GM06990 (cell line): ENCODE data around the gene SPTBN1.

Experiments used
- DNase-seq: peaks from one replicate; pipeline ENCODE4 v3.0.0-alpha.2; 2011; ENCODE audit not compliant: insufficient read length; ENCODE audit errors: extremely low read depth
- H3K27me3 ChIP-seq: replicated peaks from 2 replicates; pipeline ENCODE4 v1.6.0; 2011; ENCODE audit warnings: low read length; ENCODE audit not compliant: control insufficient read depth, insufficient read depth
- H3K36me3 ChIP-seq: 2 replicates; pipeline ENCODE4 v1.5.1; 2011; ENCODE audit warnings: low read length; ENCODE audit not compliant: control insufficient read depth, insufficient read depth
- H3K4me3 ChIP-seq: replicated peaks from 2 replicates; pipeline ENCODE4 v1.5.1; 2011; ENCODE audit warnings: low read depth, mild to moderate bottlenecking, control low read depth, low read length
- TF ChIP-seq, protein P1 (sequence below): IDR thresholded peaks from 2 replicates; pipeline ENCODE4 v1.5.1; 2011; ENCODE audit warnings: low read length, control low read depth, mild to moderate bottlenecking, inconsistent platforms; ENCODE audit not compliant: insufficient read depth, poor library complexity, severe bottlenecking

The SPTBN1 gene

DNA sequence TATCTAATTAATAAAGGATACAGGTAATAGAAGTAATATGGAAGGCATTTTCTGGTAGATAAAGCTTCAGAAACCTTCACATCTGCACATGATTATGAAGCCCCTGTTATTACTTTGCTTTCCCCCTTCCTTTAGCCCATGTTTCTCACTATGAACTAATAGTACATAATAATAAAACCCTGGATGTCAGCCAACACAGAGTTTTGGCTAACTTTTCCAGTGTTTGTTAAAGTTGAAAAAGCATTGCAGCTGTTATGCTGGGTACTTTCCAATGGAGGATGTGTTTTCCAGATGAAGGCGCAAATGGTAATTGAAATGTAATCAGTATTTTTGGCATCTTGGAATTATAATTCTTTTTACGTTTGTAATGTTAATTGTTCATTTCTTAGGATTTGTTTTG lies 43.5 kb downstream of the SPTBN1 start:
- TF ChIP-seq, protein P1, sequence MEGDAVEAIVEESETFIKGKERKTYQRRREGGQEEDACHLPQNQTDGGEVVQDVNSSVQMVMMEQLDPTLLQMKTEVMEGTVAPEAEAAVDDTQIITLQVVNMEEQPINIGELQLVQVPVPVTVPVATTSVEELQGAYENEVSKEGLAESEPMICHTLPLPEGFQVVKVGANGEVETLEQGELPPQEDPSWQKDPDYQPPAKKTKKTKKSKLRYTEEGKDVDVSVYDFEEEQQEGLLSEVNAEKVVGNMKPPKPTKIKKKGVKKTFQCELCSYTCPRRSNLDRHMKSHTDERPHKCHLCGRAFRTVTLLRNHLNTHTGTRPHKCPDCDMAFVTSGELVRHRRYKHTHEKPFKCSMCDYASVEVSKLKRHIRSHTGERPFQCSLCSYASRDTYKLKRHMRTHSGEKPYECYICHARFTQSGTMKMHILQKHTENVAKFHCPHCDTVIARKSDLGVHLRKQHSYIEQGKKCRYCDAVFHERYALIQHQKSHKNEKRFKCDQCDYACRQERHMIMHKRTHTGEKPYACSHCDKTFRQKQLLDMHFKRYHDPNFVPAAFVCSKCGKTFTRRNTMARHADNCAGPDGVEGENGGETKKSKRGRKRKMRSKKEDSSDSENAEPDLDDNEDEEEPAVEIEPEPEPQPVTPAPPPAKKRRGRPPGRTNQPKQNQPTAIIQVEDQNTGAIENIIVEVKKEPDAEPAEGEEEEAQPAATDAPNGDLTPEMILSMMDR = no peak
- DNase-seq = no peak
- Histone ChIP-seq H3K27me3 (no peaks in the 10 kb centered on the region), H3K36me3 (no peaks in the 10 kb centered on the region), H3K4me3 (no peak overlapping the region)

DNA sequence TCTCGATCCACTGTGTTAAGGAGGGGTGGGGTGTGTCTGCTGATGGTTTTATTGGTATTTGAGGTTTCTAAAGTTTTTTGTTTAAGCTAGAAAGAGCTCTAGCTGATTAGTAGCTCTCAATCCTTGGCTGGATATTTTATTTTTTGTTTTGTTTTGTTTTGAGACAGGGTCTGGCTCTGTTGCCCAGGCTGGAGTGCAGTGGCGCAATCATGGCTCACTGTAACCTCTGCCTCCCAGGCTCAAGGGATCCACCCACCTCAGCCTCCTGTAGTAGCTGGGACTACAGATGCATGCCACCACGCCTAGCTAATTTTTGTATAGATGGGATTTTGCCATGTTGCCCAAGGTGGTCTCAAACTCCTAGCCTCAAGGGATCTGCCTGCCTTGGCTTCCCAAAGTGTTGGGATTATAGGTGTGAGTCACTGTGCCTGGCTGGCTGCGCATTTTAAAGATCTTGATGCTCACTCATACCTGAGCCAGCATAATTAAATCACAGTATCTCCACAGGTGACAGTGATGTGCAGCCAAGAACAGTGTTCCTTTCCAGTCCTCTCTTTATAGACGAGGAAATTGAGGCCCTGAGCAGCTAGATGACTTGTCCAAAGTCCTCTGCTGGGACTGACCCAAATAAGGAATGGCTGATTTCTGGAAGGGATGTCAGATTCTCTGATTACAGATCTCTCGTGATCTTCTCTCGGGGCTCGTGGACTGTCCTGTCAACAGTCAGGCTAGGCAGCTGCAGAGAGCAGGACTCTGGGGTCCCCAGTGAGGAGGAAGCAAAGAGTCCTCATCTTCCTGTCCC lies 44.5 kb downstream of the SPTBN1 start:
- TF ChIP-seq, protein P1 = no peak
- no peak overlapping the region for H3K4me3 ChIP-seq
- DNase-seq = no peak
- H3K36me3 ChIP-seq = no peaks in the 10 kb centered on the region
- no peaks in the 10 kb centered on the region for H3K27me3 ChIP-seq

DNA sequence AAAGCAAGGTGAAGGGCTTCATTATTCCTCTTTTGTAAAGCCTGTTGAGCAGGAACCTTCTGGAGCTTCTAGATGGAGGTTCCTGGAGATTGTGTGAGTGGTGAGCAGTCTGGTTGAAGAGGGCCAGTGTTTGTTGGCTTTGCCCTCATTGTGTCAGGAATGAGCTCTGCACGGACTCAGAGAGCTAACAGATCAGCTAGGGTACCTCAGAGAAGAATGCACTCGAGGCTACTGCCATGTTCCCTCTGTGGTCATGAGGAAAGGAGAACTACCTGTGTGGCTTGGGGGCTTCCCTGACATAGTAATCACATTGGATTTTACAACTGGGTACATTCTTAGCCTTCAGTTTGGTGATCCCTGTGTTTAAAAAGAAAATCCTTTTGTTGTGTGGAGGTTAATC lies 46.6 kb downstream of the SPTBN1 start:
- no peaks in the 10 kb centered on the region for H3K36me3 ChIP-seq
- DNase-seq = no peak
- TF ChIP-seq, protein P1 = no peak
- no peaks in the 10 kb centered on the region for H3K27me3 ChIP-seq
- no peak overlapping the region for H3K4me3 ChIP-seq

DNA sequence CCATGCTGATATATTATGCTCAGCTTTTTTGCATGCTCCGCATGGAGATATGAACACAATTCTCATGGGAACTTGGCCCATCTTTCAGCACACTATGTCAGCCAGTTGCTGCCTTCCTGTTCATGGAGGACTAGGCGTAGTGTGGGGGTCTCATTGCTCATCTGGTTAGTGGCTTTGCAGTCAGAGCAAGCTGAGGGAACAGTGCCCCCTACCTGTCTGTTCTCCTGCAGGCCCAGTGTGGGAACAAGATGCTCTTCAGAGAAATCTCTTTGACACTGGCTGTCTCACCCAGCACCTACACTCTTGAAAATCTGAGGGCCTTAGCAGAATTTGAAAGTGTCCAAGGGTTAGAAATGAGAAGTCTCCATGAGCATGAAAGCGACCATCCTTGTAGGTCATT lies 47.1 kb downstream of the SPTBN1 start:
- Histone ChIP-seq H3K27me3 (no peaks in the 10 kb centered on the region), H3K4me3 (no peak overlapping the region), H3K36me3 (no peaks in the 10 kb centered on the region)
- DNase-seq = no peak
- TF ChIP-seq, protein P1 = peak; percentile 86

DNA sequence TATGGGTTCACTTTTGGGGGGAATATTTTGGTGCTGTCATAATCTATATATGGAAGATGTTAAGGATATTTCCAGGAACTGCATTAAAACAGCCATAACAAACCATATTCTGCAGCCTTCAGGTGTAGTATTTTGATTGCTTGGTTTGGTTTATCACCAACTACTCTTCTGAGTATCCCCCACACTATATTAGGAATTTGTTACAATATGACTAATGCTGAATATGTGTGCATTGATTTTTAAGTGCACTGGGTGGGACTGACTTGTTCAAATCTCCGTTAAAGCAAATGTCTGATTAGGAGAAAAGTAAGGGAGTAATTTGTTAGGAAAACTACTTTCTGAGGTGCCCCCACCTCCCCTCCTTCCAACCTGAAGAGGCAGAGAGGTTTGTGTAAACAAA lies 47.7 kb downstream of the SPTBN1 start:
- TF ChIP-seq, protein P1 = no peak
- H3K4me3 ChIP-seq = no peak overlapping the region
- H3K36me3 ChIP-seq = no peaks in the 10 kb centered on the region
- no peaks in the 10 kb centered on the region for H3K27me3 ChIP-seq
- DNase-seq = no peak

DNA sequence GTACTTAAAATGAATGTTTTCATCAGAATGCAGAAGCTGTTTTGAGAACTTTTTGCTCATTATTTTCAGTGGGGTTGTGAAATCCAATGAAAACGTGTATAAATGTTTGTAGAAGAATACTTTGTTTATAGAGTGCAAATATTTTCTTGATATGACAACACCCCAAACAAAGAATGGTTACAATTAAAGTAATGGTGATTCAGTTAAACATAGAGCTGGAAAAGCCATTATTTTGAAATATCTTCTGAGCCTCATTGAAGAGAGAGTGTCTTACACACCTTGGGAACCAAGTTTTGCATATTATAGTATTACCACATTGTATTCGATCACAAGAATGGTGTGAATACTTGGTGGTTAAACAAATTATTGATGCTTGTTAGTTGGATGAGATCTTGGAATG lies 48.7 kb downstream of the SPTBN1 start:
- Histone ChIP-seq H3K36me3 (no peaks in the 10 kb centered on the region), H3K27me3 (no peaks in the 10 kb centered on the region), H3K4me3 (no peak overlapping the region)
- DNase-seq = no peak
- TF ChIP-seq, protein P1 = no peak
